K562 (cell line): ENCODE data around the gene LPCAT3. TPM values are rescaled to one million over a fixed set of nuclear protein-coding genes. Genes with fewer than 3 reads are reported as not detected.

Experiments used
- DPF2 ChIP-seq: fragments of 450-650 bp; IDR thresholded peaks from 2 replicates; pipeline ENCODE4 v1.6.1; 2016
- E2F3 ChIP-seq: fragments of 250-450 bp; sonication (Bioruptor Pico); IDR thresholded peaks from 2 replicates; pipeline ENCODE4 v1.4.0; 2020; ENCODE audit warnings: mild to moderate bottlenecking
- FOSL1 ChIP-seq: fragments of 200-800 bp; sonication (Bioruptor generic); conservative IDR thresholded peaks from 2 replicates; pipeline ENCODE4 v1.6.1; 2016; ENCODE audit warnings: missing genetic modification characterization, missing compliant biosample characterization
- FOXK2 ChIP-seq, 2 experiments: fragments of 450-650 bp; IDR thresholded peaks in 1 of 2; conservative IDR thresholded peaks in 1 of 2; 2 replicates each; pipeline ENCODE4 v1.6.1; 2016; ENCODE audit warnings: low read depth in 2 of 2, mild to moderate bottlenecking in 1 of 2
- GATAD2B ChIP-seq: fragments of 450-650 bp; IDR thresholded peaks from 2 replicates; pipeline ENCODE4 v1.6.1; 2017; ENCODE audit warnings: mild to moderate bottlenecking, borderline replicate concordance
- IRF9 ChIP-seq: fragments of 450-650 bp; IDR thresholded peaks from 2 replicates; pipeline ENCODE4 v1.6.1; 2016; ENCODE audit warnings: missing biosample characterization, missing genetic modification characterization
- MAFK ChIP-seq: IDR thresholded peaks from 2 replicates; pipeline ENCODE4 v1.6.1; 2011; ENCODE audit warnings: low read length, improper control_type of control experiment
- MYNN ChIP-seq, 2 experiments: sonication (generic); formaldehyde crosslinking in 1 of 2; IDR thresholded peaks; 2 replicates each; pipeline versions ENCODE4 v1.5.0 to v1.6.1; 2016 to 2020; ENCODE audit warnings: antibody characterized with exemption in 1 of 2, missing genetic modification reagents in 1 of 2
- SIRT6 ChIP-seq: IDR thresholded peaks from one replicate; pipeline ENCODE4 v1.6.1; 2012; ENCODE audit warnings: low read depth, mild to moderate bottlenecking, control low read depth, inconsistent platforms, low read length, moderate library complexity
- SP2 ChIP-seq: IDR thresholded peaks from 2 replicates; pipeline ENCODE4 v1.6.1; 2011; ENCODE audit warnings: mild to moderate bottlenecking, low read depth, low read length, moderate library complexity; ENCODE audit not compliant: poor library complexity, severe bottlenecking; ENCODE audit errors: extremely low read depth
- ZNF12 ChIP-seq: sonication (generic); formaldehyde crosslinking; IDR thresholded peaks from 2 replicates; pipeline ENCODE4 v1.4.0; 2020; ENCODE audit warnings: mild to moderate bottlenecking, missing genetic modification reagents
- ZNF282 ChIP-seq: sonication (generic); formaldehyde crosslinking; IDR thresholded peaks from 2 replicates; pipeline ENCODE4 v1.8.1; 2023; ENCODE audit warnings: missing genetic modification reagents
- ZNF316 ChIP-seq: fragments of 450-650 bp; IDR thresholded peaks from 2 replicates; pipeline ENCODE4 v1.6.1; 2016
- ZNF324 ChIP-seq: fragments of 250-450 bp; sonication (Bioruptor Pico); IDR thresholded peaks from 2 replicates; pipeline ENCODE4 v1.4.0; 2020; ENCODE audit warnings: mild to moderate bottlenecking
- ZNF707 ChIP-seq: fragments of 250-450 bp; sonication (Bioruptor Pico); conservative IDR thresholded peaks from 2 replicates; pipeline ENCODE4 v1.8.0; 2022; ENCODE audit warnings: inconsistent platforms, mild to moderate bottlenecking, moderate library complexity
- polyA plus RNA-seq, 8 experiments: library from polyadenylated mRNA; depleted of rRNA in 4 of 8; stranded (reverse) in 5 of 8; unstranded in 3 of 8; fragments of >200 nt; fragmentation: Nextera tagmentation in 2 of 8; fragmentation: Illumina TruSeq in 1 of 8; extraction: Ambion mirVana in 2 of 8; extraction: Trizol in 1 of 8; gene quantifications; 2 replicates each; pipeline versions ENCODE4 v1.2.1 to v1.2.3, GENCODE V29; 2011 to 2014; ENCODE audit warnings: inconsistent platforms in 1 of 8, missing spikeins in 1 of 8
- total RNA-seq, 7 experiments: library from RNA; depleted of rRNA in 6 of 7; stranded (reverse); fragments of >200 nt in 6 of 7; fragmentation: Illumina TruSeq in 2 of 7; extraction: Trizol in 2 of 7; gene quantifications; 2 replicates each; pipeline versions ENCODE4 v1.2.1 to v1.2.3, GENCODE V29; 2011 to 2021; ENCODE audit warnings: low replicate concordance in 1 of 7
- TF ChIP-seq, protein P1 (sequence below), 2 experiments: fragments of 450-650 bp; IDR thresholded peaks; 2 replicates each; pipeline ENCODE4 v1.6.1; 2016; ENCODE audit warnings: mild to moderate bottlenecking in 2 of 2, borderline replicate concordance in 1 of 2, low read depth in 1 of 2, moderate library complexity in 1 of 2
- TF ChIP-seq, protein P2 (sequence below): sonication (generic); formaldehyde crosslinking; IDR thresholded peaks from 2 replicates; pipeline ENCODE4 v1.8.0; 2022; ENCODE audit warnings: mild to moderate bottlenecking, missing genetic modification reagents, borderline replicate concordance

The LPCAT3 gene
- total and polyA plus RNA-seq, 9 of the 15 experiments (the other 6 are each of a cell fraction or from before 2014, with no cell fraction given) = 4.9 to 52.5 (median 25.3) TPM

- TF ChIP-seq ZNF12 (CRISPR knock-in tag) (no peak), FOSL1 (peak; percentile 62), MYNN (IDR thresholded peaks at IDR 0.05) (no peak), MYNN (CRISPR knock-in tag; IDR thresholded peaks at IDR 0.05) (no peak), SIRT6 (no peak), GATAD2B (no peak), ZNF707 (peak; percentile 66; the same call in 1 of the 2 replicates), E2F3 (CRISPR knock-in tag) (peak; percentile 78; the same call in 1 of the 2 replicates), MAFK (no peak), FOXK2 (conservative IDR thresholded peaks at IDR 0.05 in 1 of 2, IDR thresholded peaks at IDR 0.05 in 1 of 2; ENCODE audit: low read depth in 2 of 2) (no peak), DPF2 (no peak), ZNF282 (no peak), ZNF324 (CRISPR knock-in tag) (no peak), IRF9 (peak; percentile 85; the same call in 1 of the 2 replicates), SP2 (no peak), ZNF316 (no peak)
- TF ChIP-seq, protein P1, sequence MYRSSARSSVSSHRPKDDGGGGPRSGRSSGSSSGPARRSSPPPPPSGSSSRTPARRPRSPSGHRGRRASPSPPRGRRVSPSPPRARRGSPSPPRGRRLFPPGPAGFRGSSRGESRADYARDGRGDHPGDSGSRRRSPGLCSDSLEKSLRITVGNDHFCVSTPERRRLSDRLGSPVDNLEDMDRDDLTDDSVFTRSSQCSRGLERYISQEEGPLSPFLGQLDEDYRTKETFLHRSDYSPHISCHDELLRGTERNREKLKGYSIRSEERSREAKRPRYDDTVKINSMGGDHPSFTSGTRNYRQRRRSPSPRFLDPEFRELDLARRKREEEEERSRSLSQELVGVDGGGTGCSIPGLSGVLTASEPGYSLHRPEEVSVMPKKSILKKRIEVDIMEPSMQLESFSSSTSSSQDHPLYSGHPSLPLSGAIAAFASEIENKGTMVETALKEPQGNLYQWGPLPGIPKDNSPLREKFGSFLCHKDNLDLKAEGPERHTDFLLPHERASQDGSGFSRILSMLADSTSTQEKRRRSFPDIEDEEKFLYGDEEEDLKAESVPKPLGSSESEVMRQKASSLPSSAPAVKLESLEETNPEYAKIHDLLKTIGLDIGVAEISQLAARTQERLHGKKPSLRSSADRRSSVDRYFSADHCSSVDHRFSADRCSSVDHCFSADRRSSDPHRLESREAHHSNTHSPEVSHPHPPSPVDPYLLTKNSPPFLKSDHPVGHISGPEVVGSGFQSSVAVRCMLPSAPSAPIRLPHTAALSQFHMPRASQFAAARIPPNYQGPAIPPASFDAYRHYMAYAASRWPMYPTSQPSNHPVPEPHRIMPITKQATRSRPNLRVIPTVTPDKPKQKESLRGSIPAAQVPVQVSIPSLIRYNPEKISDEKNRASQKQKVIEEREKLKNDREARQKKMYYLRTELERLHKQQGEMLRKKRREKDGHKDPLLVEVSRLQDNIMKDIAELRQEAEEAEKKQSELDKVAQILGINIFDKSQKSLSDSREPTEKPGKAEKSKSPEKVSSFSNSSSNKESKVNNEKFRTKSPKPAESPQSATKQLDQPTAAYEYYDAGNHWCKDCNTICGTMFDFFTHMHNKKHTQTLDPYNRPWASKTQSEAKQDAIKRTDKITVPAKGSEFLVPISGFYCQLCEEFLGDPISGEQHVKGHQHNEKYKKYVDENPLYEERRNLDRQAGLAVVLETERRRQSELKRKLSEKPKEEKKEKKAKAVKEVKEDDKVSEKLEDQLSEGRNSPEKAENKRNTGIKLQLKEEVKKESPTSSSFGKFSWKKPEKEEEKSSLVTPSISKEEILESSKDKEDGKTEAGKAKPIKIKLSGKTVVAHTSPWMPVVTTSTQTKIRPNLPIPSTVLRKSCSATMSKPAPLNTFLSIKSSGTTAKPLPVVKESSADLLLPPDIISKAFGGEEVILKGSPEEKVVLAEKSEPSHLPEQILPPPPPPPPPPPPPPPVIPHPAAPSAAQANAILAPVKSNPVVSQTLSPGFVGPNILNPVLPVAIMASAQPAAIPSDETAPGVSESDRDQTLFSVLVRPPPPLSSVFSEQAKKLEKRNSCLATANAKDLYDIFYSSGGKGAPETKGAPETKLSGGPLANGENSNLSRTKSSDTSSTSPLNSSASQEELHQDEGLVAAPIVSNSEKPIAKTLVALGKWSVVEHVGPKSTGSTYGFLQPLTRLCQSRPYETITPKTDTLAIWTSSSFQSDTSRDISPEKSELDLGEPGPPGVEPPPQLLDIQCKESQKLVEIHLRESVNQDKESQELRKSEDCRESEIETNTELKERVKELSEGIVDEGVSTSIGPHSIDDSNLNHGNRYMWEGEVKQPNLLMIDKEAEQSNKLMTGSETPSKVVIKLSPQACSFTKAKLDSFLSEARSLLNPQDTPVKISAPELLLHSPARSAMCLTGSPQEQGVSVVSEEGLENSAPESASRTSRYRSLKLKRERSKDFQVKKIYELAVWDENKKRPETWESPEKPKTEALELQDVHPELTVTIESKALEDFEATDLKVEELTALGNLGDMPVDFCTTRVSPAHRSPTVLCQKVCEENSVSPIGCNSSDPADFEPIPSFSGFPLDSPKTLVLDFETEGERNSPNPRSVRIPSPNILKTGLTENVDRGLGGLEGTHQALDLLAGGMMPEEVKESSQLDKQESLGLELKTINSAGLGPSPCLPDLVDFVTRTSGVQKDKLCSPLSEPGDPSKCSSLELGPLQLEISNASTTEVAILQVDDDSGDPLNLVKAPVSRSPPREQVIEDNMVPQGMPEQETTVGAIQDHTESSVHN (IDR thresholded peaks at IDR 0.05; ENCODE audit: borderline replicate concordance in 1 of 2, low read depth in 1 of 2) = no peak
- TF ChIP-seq, protein P2, sequence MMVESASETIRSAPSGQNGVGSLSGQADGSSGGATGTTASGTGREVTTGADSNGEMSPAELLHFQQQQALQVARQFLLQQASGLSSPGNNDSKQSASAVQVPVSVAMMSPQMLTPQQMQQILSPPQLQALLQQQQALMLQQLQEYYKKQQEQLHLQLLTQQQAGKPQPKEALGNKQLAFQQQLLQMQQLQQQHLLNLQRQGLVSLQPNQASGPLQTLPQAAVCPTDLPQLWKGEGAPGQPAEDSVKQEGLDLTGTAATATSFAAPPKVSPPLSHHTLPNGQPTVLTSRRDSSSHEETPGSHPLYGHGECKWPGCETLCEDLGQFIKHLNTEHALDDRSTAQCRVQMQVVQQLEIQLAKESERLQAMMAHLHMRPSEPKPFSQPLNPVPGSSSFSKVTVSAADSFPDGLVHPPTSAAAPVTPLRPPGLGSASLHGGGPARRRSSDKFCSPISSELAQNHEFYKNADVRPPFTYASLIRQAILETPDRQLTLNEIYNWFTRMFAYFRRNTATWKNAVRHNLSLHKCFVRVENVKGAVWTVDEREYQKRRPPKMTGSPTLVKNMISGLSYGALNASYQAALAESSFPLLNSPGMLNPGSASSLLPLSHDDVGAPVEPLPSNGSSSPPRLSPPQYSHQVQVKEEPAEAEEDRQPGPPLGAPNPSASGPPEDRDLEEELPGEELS (CRISPR knock-in tag) = no peak
Measured at GRCh38 chr12:7058163-7058845, 40.0 kb upstream of the LPCAT3 start (continued).
